Spleen (tissue), 7 donors: ENCODE measurements around the gene SMIM23.

Experiments used
- POLR2A ChIP-seq, 3 donors: fragments of 450-650 bp; IDR thresholded peaks; one replicate each; pipeline ENCODE4 v1.5.1; 2017; ENCODE audit warnings: antibody characterized with exemption in 3 of 3, mild to moderate bottlenecking in 1 of 3
- POLR2AphosphoS5 ChIP-seq, 3 donors: sonication (generic); formaldehyde crosslinking; IDR thresholded peaks; one replicate each; pipeline ENCODE4 v1.5.1; 2017; ENCODE audit warnings: antibody characterized with exemption in 3 of 3
- TF ChIP-seq, protein P1 (sequence below), 11 experiments: fragments of 200-600 bp in 7 of 11; fragments of 450-650 bp in 4 of 11; sonication (generic) in 4 of 11; IDR thresholded peaks in 8 of 11; conservative IDR thresholded peaks in 3 of 11; 1 replicate in 7 of 11; 2 replicates in 4 of 11; pipeline versions ENCODE4 v1.4.0 to v1.8.0; 2016 to 2021; ENCODE audit warnings: antibody characterized with exemption in 11 of 11, inconsistent platforms in 4 of 11, mild to moderate bottlenecking in 1 of 11
- donor health status: DM: no; HTN: no; CAD: no; lungs with moderate emphysema.
- donor health status: DM: no; HTN: no; CAD: no.
- donor health status: DM: no; HTN: no; CAD: no.

DNA sequence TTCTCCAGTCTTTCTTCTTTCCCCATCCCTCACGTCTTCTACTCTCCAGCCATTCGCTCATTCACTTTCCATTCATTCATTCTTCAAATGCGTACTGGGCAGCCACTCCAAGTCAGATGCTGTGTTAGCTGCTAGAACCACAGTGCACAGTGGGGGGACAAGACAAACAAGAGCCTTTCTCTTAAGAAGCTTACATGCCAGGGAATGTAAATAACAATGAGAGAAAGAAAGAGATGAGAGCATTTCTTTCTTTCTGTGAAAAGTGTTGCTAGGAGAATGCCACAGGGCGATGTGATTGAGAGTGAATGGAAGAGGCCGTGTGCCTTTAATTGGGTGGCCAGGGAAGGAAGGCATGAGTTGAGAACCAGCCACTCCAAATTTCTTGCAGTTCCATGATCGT is 46.3 kb upstream of the SMIM23 start:
- TF ChIP-seq, protein P1, sequence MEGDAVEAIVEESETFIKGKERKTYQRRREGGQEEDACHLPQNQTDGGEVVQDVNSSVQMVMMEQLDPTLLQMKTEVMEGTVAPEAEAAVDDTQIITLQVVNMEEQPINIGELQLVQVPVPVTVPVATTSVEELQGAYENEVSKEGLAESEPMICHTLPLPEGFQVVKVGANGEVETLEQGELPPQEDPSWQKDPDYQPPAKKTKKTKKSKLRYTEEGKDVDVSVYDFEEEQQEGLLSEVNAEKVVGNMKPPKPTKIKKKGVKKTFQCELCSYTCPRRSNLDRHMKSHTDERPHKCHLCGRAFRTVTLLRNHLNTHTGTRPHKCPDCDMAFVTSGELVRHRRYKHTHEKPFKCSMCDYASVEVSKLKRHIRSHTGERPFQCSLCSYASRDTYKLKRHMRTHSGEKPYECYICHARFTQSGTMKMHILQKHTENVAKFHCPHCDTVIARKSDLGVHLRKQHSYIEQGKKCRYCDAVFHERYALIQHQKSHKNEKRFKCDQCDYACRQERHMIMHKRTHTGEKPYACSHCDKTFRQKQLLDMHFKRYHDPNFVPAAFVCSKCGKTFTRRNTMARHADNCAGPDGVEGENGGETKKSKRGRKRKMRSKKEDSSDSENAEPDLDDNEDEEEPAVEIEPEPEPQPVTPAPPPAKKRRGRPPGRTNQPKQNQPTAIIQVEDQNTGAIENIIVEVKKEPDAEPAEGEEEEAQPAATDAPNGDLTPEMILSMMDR (IDR thresholded peaks at IDR 0.05 in 8 of 11, conservative IDR thresholded peaks at IDR 0.05 in 3 of 11): no peak
- TF ChIP-seq POLR2A (IDR thresholded peaks at IDR 0.05) (no peak), POLR2AphosphoS5 (IDR thresholded peaks at IDR 0.05) (no peak)
